ENCODE measurements around the gene IFITM5. TPM values are rescaled to one million over a fixed set of nuclear protein-coding genes. Genes with fewer than 3 reads are reported as not detected.
"Not testable (repeated sequence)": the region's sequence is repeated elsewhere in the genome, so short reads cannot be mapped to it uniquely, and the experiment has no call there.

The IFITM5 gene
- polyA plus RNA-seq, 3 donors = not detected

DNA sequence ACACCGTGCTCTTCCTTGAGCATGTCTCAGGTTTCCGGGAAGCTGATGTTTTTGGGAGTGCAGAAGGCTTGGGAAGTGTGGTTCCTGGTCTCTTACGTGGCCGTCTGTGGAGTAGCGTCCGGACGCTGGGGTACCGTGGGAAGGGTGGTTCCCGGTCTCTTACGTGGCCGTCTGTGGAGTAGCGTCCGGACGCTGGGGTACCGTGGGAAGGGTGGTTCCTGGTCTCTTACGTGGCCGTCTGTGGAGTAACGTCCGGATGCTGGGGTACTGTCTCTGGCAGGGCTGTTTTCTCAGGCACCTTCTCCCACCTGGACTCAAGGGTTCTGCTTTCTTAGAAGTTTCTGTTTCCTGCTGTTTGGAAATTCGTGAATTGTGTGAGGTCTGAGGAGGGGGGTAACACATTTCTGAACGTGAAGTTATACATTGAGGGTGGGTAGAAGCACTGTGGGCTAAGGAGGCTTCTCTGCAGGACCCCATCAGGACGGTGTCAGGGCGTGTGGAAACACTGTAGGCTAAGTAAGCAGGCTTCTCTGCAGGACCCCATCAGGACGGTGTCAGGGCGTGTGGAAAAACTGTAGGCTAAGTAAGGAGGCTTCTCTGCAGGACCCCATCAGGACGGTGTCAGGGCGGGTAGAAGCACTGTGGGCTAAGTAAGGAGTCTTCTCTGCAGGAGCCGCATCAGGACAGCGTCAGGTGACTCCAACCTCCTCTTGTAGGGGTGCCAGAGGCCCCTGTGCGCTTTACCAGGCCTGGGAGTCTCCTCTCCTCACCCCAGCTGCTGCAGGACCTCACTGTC, 26.7 kb upstream of the IFITM5 start:
- peak overlapping the region; percentile 60 for H3K9ac ChIP-seq (ENCODE audit: insufficient read depth, low read length, poor library complexity, severe bottlenecking)
- Mint-ChIP-seq H3K27ac (peak overlapping the region; percentile 94 to 98 (median 97)), H3K4me1 (peaks cover 46% of the 10 kb centered on the region), H3K9me3 (peaks cover 0 to 3% (median 1%) of the 10 kb centered on the region in 7 donors), H3K36me3 (no peaks in the 10 kb centered on the region), H3K27me3 (ENCODE audit: low read depth in 3 of 3) (peaks cover 1 to 9% (median 6%) of the 10 kb centered on the region in 3 donors), H3K4me3 (peak overlapping the region; percentile 70 to 81)
- peak overlapping the region; percentile 90 for H2AFZ ChIP-seq (ENCODE audit: insufficient read depth, low read depth, low read length, poor library complexity, severe bottlenecking)
- H3K79me2 ChIP-seq (ENCODE audit: insufficient read depth, low read length) = no peaks in the 10 kb centered on the region
- peak overlapping the region; percentile 65 for H3K4me2 ChIP-seq (replicated peaks; ENCODE audit: extremely low read depth, low read length, poor library complexity, severe bottlenecking)
- intact Hi-C loops (cut with micrococcal nuclease) = no loop called here
- H3K9me3 ChIP-seq (replicated peaks in 1 of 2; ENCODE audit: control insufficient read depth in 1 of 2, insufficient read depth in 1 of 2, low read length in 2 of 2) = peaks cover 0 to 2% of the 10 kb centered on the region in 2 donors
- peaks cover 30 to 51% of the 10 kb centered on the region in 2 donors for H3K4me1 ChIP-seq (ENCODE audit: control insufficient read depth in 1 of 2, insufficient read depth in 2 of 2, low read length in 2 of 2)
- H3K4me3 ChIP-seq (replicated peaks in 1 of 3; ENCODE audit: low read depth in 2 of 3, low read length in 3 of 3) = peak overlapping the region in 2 of 3 experiments; percentile 9 to 58
- no peaks in the 10 kb centered on the region for H4K20me1 ChIP-seq (ENCODE audit: insufficient read depth, low read length)
- no peaks in the 10 kb centered on the region for H3K27me3 ChIP-seq (ENCODE audit: control insufficient read depth in 2 of 2, insufficient read depth in 2 of 2, low read length in 2 of 2)
- no peaks in the 10 kb centered on the region for H3K36me3 ChIP-seq (replicated peaks in 1 of 2; ENCODE audit: control insufficient read depth in 1 of 2, insufficient read depth in 2 of 2, low read length in 2 of 2)
- peak in 1 of 3 donors; percentile 31 for DNase-seq
- WGBS (ENCODE audit: insufficient coverage) = 79% methylated on average over 26 of the region's 30 CpGs
- peak overlapping the region; percentile 90 to 96 for H3K27ac ChIP-seq (ENCODE audit: low read depth in 1 of 2, low read length in 2 of 2)
- TF ChIP-seq, protein P1, sequence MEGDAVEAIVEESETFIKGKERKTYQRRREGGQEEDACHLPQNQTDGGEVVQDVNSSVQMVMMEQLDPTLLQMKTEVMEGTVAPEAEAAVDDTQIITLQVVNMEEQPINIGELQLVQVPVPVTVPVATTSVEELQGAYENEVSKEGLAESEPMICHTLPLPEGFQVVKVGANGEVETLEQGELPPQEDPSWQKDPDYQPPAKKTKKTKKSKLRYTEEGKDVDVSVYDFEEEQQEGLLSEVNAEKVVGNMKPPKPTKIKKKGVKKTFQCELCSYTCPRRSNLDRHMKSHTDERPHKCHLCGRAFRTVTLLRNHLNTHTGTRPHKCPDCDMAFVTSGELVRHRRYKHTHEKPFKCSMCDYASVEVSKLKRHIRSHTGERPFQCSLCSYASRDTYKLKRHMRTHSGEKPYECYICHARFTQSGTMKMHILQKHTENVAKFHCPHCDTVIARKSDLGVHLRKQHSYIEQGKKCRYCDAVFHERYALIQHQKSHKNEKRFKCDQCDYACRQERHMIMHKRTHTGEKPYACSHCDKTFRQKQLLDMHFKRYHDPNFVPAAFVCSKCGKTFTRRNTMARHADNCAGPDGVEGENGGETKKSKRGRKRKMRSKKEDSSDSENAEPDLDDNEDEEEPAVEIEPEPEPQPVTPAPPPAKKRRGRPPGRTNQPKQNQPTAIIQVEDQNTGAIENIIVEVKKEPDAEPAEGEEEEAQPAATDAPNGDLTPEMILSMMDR (IDR thresholded peaks at IDR 0.05) = no peak

DNA sequence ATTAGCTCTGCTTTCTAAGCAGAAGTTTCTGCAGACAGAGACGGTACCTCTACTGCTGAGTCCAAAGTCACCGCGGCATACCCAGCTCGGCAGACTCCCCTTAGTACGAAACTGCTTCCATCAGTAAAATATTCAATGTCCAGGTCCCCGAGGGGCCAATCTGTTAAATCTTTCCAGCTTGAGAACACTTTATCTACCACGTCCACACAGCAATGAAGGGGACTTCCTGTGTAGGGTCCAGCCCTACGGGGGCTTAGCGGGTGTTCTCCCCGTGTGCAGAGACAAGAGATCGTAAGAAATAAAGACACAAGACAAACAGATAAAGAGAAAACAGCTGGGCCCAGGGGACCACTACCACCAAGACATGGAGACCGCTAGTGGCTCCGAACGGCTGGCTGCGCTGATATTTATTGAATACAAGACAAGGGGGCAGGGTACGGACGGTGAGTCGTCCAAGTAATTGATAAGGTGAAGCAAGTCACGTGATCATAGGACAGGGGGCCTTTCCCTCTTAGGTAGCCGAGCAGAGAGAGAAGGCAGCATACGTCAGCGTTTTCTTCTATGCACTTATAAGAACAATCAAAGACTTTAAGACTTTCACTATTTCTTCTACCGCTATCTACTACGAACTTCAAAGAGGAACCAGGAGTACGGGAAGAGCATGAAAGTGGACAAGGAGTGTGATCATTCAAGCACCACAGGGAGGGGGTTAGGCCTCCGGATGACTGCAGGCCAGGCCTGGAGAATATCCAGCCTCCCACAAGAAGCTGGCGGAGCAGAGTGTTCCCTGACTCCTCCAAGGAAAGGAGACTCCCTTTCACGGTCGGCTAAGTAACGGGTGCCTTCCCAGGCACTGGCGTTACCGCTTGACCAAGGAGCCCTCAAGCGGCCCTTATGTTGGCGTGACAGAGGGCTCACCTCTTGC, 25.5 kb upstream of the IFITM5 start:
- H3K36me3 Mint-ChIP-seq; H3K27ac ChIP-seq (ENCODE audit: low read depth in 1 of 2, low read length in 2 of 2); H4K20me1 ChIP-seq (ENCODE audit: insufficient read depth, low read length); H2AFZ ChIP-seq (ENCODE audit: insufficient read depth, low read depth, low read length, poor library complexity, severe bottlenecking); H3K4me3 ChIP-seq (replicated peaks in 1 of 3; ENCODE audit: low read depth in 2 of 3, low read length in 3 of 3); H3K9me3 Mint-ChIP-seq; H3K4me3 Mint-ChIP-seq; H3K36me3 ChIP-seq (replicated peaks in 1 of 2; ENCODE audit: control insufficient read depth in 1 of 2, insufficient read depth in 2 of 2, low read length in 2 of 2); H3K4me2 ChIP-seq (replicated peaks; ENCODE audit: extremely low read depth, low read length, poor library complexity, severe bottlenecking); intact Hi-C loops (cut with micrococcal nuclease); H3K9me3 ChIP-seq (replicated peaks in 1 of 2; ENCODE audit: control insufficient read depth in 1 of 2, insufficient read depth in 1 of 2, low read length in 2 of 2); H3K79me2 ChIP-seq (ENCODE audit: insufficient read depth, low read length); H3K9ac ChIP-seq (ENCODE audit: insufficient read depth, low read length, poor library complexity, severe bottlenecking); DNase-seq; H3K27me3 ChIP-seq (ENCODE audit: control insufficient read depth in 2 of 2, insufficient read depth in 2 of 2, low read length in 2 of 2): not testable (repeated sequence)
- H3K27ac Mint-ChIP-seq = peak overlapping the region in 2 of 7 donors; percentile 4 to 12
- peaks cover 36 to 63% of the 10 kb centered on the region in 2 donors for H3K4me1 ChIP-seq (ENCODE audit: control insufficient read depth in 1 of 2, insufficient read depth in 2 of 2, low read length in 2 of 2)
- peaks cover 55% of the 10 kb centered on the region for H3K4me1 Mint-ChIP-seq
- peaks cover 1 to 16% (median 13%) of the 10 kb centered on the region in 3 donors for H3K27me3 Mint-ChIP-seq (ENCODE audit: low read depth in 3 of 3)
- WGBS (ENCODE audit: insufficient coverage) = 71% methylated on average over 14 of the region's 34 CpGs
